ENCODE results near the gene PRDM10.
"Not testable (repeated sequence)": the region's sequence is repeated elsewhere in the genome, so short reads cannot be mapped to it uniquely, and the experiment has no call there.

Gene PRDM10

DNA sequence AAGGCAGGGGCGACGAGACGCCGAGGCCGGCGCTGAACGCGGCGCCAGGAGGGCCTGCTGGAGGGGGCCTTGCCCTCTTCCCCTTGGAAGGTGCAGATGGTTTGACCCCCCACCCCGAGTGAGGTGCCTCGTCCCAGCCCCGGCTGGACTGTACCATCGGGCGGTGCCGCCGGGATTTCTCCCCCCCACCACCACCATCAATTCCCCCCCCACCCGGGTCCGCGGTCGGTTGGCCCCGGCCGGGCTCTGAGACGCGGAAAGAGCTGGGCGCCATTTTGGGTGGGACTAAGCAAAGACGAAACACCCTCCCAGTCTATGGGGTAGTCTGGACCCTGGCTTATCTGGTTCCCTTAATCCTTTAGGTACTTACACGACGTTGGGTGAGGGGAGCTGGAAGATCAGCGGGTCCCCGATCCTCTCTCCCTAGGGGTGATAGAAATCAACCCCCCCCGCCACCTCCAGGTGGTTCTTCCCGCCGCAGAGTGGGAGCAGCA lies at the start of gene PRDM10:
Gene PRDM10, minus strand, starts transcription at position 484 of the 494 bp plus-strand sequence. CDS start 41,871 bp downstream, outside the sequence.
- peak; percentile 98 for DNase-seq

GRCh38 chr11:130051082-130051481 lies 48.4 kb upstream of the PRDM10 start:
- no peak for DNase-seq

- no peak for DNase-seq
Observed at GRCh38 chr11:130050257-130050656, 47.6 kb upstream of the PRDM10 start.

GRCh38 chr11:130049328-130049771 lies 46.7 kb upstream of the PRDM10 start:
- DNase-seq: no peak

GRCh38 chr11:130047141-130047540 lies 44.5 kb upstream of the PRDM10 start:
- no peak for DNase-seq

- DNase-seq: no peak
Observed at GRCh38 chr11:130043575-130043974, 40.9 kb upstream of the PRDM10 start.

- no peak for DNase-seq
Observed at GRCh38 chr11:130042093-130042591, 39.5 kb upstream of the PRDM10 start.

- no peak for DNase-seq
Observed at GRCh38 chr11:130040281-130040940, 37.8 kb upstream of the PRDM10 start.

GRCh38 chr11:130037881-130038585 lies 35.4 kb upstream of the PRDM10 start:
- DNase-seq: no peak

GRCh38 chr11:130037058-130037457 lies 34.4 kb upstream of the PRDM10 start:
- no peak for DNase-seq

DNA sequence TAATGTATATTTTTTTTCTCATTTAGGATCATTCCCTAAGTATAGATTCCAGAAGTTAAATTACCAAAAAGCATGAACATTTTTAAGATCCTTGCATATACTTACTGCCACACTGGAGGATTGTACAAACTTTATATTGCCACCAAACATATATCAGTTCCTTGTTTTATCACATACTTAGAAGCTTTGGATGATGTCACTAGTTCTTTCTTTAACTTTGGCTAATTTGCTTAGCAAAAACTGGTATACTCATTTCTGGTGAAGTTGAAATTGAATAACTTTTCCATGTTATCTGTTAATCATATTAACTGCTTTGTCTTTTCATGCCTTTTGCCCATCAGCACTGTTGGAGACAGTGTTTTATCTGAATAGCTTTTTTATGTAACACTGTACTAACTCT lies 31.6 kb upstream of the PRDM10 start:
- no peak for DNase-seq

GRCh38 chr11:130032931-130033330 lies 30.3 kb upstream of the PRDM10 start:
- no peak for DNase-seq

DNA sequence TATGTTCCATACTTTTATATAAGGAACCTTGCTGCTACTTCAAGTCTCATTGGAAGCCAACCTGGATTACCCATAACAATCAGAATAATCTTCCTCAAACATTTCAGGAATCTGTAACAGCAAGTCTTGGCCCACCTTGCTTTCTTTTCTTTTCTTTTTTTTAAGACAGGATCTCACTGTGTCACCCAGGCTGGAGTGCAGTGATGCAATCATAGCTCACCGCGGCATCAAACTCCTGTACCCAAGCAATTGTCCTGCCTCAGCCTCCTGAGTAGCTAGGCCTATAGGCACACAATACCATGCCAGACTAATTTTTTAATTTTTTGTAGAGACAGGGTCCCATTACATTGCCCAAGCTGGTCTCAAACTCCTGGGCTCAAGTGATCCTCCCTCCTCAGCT lies 29.3 kb upstream of the PRDM10 start:
- DNase-seq: no peak

DNA sequence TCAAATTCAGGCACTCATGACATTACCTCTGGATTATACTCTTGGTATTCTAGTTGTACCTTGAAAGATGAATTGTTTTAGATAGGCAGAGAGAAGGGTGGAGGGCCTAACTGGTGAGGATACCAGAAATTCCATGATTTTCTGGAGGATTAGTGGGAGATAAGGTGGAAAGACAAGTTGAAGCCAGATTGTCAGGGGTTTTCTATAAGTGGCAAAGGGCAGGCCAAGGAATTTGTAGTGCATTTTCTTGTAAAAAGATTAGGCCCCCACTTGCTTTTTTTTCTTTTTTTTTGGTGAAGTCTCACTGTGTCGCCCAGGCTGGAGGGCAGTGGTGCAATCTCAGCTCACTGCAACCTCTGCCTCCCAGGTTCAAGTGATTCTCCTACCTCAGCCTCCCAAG lies 28.4 kb upstream of the PRDM10 start:
- no peak for DNase-seq

GRCh38 chr11:130029137-130029536 lies 26.5 kb upstream of the PRDM10 start:
- no peak for DNase-seq

DNA sequence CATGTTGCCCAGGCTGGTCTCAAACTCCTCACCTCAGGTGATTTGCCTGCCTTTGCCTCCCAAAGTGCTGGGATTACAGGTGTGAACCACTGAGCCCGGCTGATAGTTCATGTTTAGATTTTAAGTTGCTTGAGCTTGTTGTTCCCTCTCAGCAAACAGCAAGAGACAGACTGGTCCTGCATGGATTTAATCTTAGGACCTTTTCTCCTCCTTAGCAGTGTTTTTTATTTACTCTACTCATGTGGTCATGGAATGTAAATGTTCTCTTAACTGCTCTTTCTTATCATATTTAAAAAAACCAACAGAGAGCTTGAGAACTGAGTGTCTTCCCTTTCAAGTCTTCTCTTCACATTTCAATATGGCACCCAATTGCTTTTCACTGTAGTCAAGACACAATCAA lies 22.7 kb upstream of the PRDM10 start:
- no peak for DNase-seq

DNA sequence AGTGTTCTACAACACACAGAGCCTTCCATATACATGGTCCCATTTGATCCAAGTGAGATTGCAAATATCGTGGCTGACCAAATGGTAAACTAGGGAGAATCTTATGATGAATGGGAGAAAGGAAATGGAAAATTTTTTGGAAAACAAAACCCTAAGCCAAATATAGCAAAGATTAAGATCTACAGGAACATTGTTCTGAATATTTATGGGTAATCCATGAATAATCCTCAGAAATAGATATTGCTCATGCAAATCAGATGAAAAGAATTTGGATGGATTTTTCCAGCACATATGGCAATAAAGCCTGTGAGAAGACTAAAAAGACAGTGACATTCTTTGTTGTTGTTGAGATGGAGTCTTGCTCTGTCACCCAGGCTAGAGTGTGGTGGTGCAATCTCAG lies 21.7 kb upstream of the PRDM10 start:
- DNase-seq: no peak

- no peak for DNase-seq
Observed at GRCh38 chr11:130023204-130023603, 20.6 kb upstream of the PRDM10 start.

- DNase-seq: no peak
Observed at GRCh38 chr11:130022799-130023198, 20.2 kb upstream of the PRDM10 start.

DNA sequence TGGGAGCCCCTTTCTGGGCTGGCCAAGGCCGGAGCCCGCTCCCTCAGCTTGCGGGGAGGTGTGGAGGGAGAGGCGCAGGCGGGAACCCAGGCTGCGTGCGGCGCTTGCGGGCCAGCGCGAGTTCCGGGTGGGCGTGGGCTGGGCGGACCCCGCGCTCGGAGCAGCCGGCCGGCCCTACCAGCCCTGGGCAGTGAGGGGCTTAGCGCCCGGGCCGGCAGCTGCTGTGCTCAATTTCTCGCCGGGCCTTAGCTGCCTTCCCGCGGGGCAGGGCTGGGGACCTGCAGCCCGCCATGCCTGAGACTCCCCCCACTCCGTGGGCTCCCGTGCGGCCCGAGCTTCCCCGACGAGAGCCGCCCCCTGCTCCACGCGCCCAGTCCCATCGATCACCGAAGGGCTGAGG lies 19.0 kb upstream of the PRDM10 start:
- not testable (repeated sequence) for DNase-seq

GRCh38 chr11:130020323-130020722 lies 17.7 kb upstream of the PRDM10 start:
- DNase-seq: no peak

DNA sequence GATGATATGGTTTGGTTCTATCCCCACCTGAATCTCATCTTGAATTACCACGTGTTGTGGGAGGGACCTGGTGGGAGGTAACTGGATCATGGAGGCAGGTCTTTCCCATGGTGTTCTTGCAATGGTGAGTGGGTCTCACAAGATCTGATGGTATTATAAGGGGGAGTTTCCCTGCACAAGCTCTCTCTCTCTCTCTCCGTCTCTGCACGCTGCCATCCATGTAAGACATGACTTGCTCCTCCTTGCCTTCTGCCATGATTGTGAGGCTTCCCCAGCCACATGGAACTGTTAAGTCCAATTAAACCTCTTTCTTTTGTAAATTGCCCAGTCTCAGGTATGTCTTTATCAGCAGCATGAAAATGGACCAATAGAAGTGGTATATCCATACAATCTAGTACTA lies 13.2 kb upstream of the PRDM10 start:
- not testable (repeated sequence) for DNase-seq

DNA sequence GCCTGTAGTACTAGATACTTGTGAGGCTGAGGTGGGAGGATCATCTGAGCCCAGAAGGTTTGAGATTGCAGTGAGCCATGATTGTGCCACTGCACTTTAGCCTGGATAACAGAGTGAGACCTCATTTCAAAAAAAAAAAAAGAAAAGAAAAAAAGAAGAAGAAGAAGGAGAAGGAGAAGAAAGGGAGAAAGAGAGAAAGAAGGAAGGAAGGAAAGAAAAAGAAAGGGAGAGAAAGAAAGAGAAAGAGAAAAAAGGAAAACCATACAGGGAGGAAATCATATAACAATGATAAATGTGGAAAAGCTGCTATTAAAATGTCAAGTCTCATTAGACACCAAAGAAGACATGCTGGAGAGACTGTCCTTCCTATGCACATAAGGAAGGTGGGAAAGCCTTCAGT lies 5.7 kb upstream of the PRDM10 start:
- DNase-seq: no peak

DNA sequence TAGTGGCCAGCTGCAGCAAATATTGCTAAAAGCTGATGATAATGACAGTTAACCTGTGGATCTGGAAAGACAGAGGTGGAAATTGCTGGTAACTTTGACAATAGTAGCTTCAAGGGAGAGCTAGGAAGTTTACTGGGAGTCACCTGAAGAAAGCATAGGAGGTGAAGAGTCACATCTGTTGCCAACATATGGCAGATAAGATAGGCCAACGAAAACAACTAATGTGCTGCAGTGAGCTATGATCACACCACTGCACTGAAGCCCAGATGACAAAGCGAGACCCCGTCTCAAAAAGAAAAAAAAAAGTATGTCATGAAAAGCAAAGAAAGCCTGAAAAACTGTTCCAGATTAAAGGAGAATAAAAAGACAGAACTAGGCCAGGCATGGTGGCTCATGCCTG lies 4.3 kb upstream of the PRDM10 start:
- DNase-seq: no peak

DNA sequence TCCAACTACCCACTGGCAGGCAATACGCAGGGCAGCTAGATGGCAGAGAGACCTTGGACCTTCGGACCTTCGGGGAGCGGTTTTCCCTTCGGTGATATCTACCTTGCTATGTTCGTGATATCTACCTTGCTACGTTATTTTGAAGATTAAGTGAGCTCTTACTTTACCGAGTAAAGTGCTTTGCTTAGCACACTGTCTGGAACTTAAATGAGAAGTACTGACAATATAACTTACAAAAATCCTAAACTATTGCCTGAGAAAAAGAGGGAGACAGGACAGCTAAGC lies 1.0 kb upstream of the PRDM10 start:
- DNase-seq: no peak
